SH-SY5Y (cell line): Measurements from ENCODE around the gene HNF4A.

ENCODE experiments used
- GATA2 ChIP-seq: IDR thresholded peaks from 2 replicates; pipeline ENCODE4 v1.6.1; 2011; ENCODE audit warnings: mild to moderate bottlenecking, low read depth, low read length
- GATA3 ChIP-seq: IDR thresholded peaks from 2 replicates; pipeline ENCODE4 v1.6.1; 2011; ENCODE audit warnings: low read depth, mild to moderate bottlenecking, low read length, moderate library complexity

- TF ChIP-seq GATA3, result no peak
- no peak for TF ChIP-seq GATA2
These were observed 6.2 kb upstream of the HNF4A start for GRCh38 chr20:44349349-44349748.
